Upper lobe of left lung (tissue), 6 donors: ENCODE results near the gene GNPNAT1. TPM values are rescaled to one million over a fixed set of nuclear protein-coding genes. Genes with fewer than 3 reads are reported as not detected.

Experiments
- ATAC-seq, 2 donors: fragments of 200-7000 bp; cut with Tn5 transposase; one replicate each; pipeline ENCODE4 v1.9.1; 2022; ENCODE audit warnings: mild to moderate bottlenecking in 2 of 2, moderate library complexity in 2 of 2; ENCODE audit not compliant: low FRiP score in 2 of 2
- DNase-seq, 2 donors: peaks; one replicate each; pipeline ENCODE4 v3.0.0-alpha.2; 2019 to 2020
- H3K27ac ChIP-seq, 4 donors: fragments of 200-600 bp; sonication (generic); one replicate each; pipeline ENCODE4 v1.5.1; 2016 to 2019
- H3K27me3 ChIP-seq, 4 donors: fragments of 200-600 bp; sonication (generic); one replicate each; pipeline ENCODE4 v1.5.1; 2017 to 2019
- H3K36me3 ChIP-seq, 4 donors: fragments of 200-600 bp; sonication (generic); one replicate each; pipeline ENCODE4 v1.5.1; 2016 to 2019
- H3K4me1 ChIP-seq, 4 donors: fragments of 200-600 bp; sonication (generic); one replicate each; pipeline ENCODE4 v1.5.1; 2018 to 2019
- H3K4me3 ChIP-seq, 4 donors: fragments of 200-600 bp; sonication (generic); one replicate each; pipeline ENCODE4 v1.5.1; 2017 to 2019; ENCODE audit warnings: mild to moderate bottlenecking in 2 of 4, moderate library complexity in 1 of 4
- H3K9me3 ChIP-seq, 4 donors: fragments of 200-600 bp; sonication (generic); one replicate each; pipeline ENCODE4 v1.5.1; 2018 to 2019
- CTCF ChIP-seq, 6 experiments: fragments of 450-650 bp in 4 of 6; fragments of 200-600 bp in 2 of 6; sonication (generic) in 2 of 6; IDR thresholded peaks; one replicate each; pipeline ENCODE4 v1.5.1; 2016 to 2019; ENCODE audit warnings: antibody characterized with exemption in 6 of 6
- EP300 ChIP-seq, 4 donors: sonication (generic); formaldehyde crosslinking; IDR thresholded peaks; one replicate each; pipeline ENCODE4 v1.5.1; 2017; ENCODE audit warnings: antibody characterized with exemption in 4 of 4, control low read depth in 2 of 4
- POLR2A ChIP-seq, 4 donors: fragments of 450-650 bp; IDR thresholded peaks; one replicate each; pipeline ENCODE4 v1.5.1; 2016 to 2017; ENCODE audit warnings: antibody characterized with exemption in 4 of 4, mild to moderate bottlenecking in 2 of 4
- POLR2AphosphoS5 ChIP-seq, 2 donors: sonication (generic); formaldehyde crosslinking; IDR thresholded peaks; one replicate each; pipeline ENCODE4 v1.5.1; 2017; ENCODE audit warnings: antibody characterized with exemption in 2 of 2
- WGBS, 2 donors: methylation state at CpG; one replicate each; pipeline ENCODE4 v1.1.5; 2017 to 2018; 5-methylcytosine and 5-hydroxymethylcytosine counted together
- total RNA-seq, 6 donors: library from RNA; depleted of rRNA in 4 of 6; stranded (reverse); fragments of >200 nt in 4 of 6; gene quantifications; one replicate each; pipeline versions ENCODE4 v1.1.0 to v1.2.1, GENCODE V29; 2016 to 2021
- donor health status: DM: no; HTN: no; CAD: no; lungs with moderate emphysema.
- donor health status: DM: no; HTN: yes; CAD: no; lungs with severe emphysema.

The GNPNAT1 gene
- total RNA-seq, 6 donors from 2014 or later, result 2.1 to 18.8 (median 10.9) TPM

GRCh38 chr14:52825085-52825484 is 33.7 kb upstream of the GNPNAT1 start:
- Histone ChIP-seq H3K9me3 (no peaks in the 10 kb centered on the region), H3K27ac (no peak overlapping the region), H3K4me1 (peaks cover 0 to 10% (median 3%) of the 10 kb centered on the region in 4 donors), H3K4me3 (no peak overlapping the region), H3K36me3 (no peaks in the 10 kb centered on the region), H3K27me3 (no peaks in the 10 kb centered on the region)
- no peak for ATAC-seq
- whole genome bisulfite sequencing, 2 donors, result 35 to 37% methylated on average over 4 of the region's 4 CpGs
- TF ChIP-seq CTCF (IDR thresholded peaks at IDR 0.05) (no peak), POLR2AphosphoS5 (IDR thresholded peaks at IDR 0.05) (no peak), POLR2A (IDR thresholded peaks at IDR 0.05) (no peak), EP300 (IDR thresholded peaks at IDR 0.05) (no peak)
- no peak for DNase-seq

GRCh38 chr14:52824462-52824861 is 33.1 kb upstream of the GNPNAT1 start:
- Histone ChIP-seq H3K4me1 (peaks cover 0 to 10% (median 3%) of the 10 kb centered on the region in 4 donors), H3K9me3 (no peaks in the 10 kb centered on the region), H3K27ac (no peak overlapping the region), H3K4me3 (no peak overlapping the region), H3K36me3 (no peaks in the 10 kb centered on the region), H3K27me3 (no peaks in the 10 kb centered on the region)
- TF ChIP-seq CTCF (IDR thresholded peaks at IDR 0.05), result no peak
- no peak for DNase-seq
- 42 to 46% methylated on average over 4 of the region's 4 CpGs for WGBS, 2 donors
- ATAC-seq, result no peak

GRCh38 chr14:52821805-52822250 is 30.4 kb upstream of the GNPNAT1 start:
- no peak overlapping the region for H3K27ac ChIP-seq
- no peaks in the 10 kb centered on the region for H3K36me3 ChIP-seq
- 66 to 73% methylated on average over 7 of the region's 7 CpGs for WGBS, 2 donors
- DNase-seq, result no peak
- no peak overlapping the region for H3K4me3 ChIP-seq
- ATAC-seq, result no peak
- peaks cover 0 to 10% (median 3%) of the 10 kb centered on the region in 4 donors for H3K4me1 ChIP-seq
- H3K9me3 ChIP-seq, result no peaks in the 10 kb centered on the region
- TF ChIP-seq EP300 (IDR thresholded peaks at IDR 0.05) (no peak), POLR2AphosphoS5 (IDR thresholded peaks at IDR 0.05) (no peak), POLR2A (IDR thresholded peaks at IDR 0.05) (no peak), CTCF (IDR thresholded peaks at IDR 0.05) (no peak)
- no peaks in the 10 kb centered on the region for H3K27me3 ChIP-seq

- no peaks in the 10 kb centered on the region for H3K9me3 ChIP-seq
- no peaks in the 10 kb centered on the region for H3K36me3 ChIP-seq
- no peak for ATAC-seq
- no peak overlapping the region for H3K27ac ChIP-seq
- 96% methylated on average over 1 of the region's 1 CpG for WGBS, 2 donors
- TF ChIP-seq EP300 (IDR thresholded peaks at IDR 0.05) (no peak), POLR2A (IDR thresholded peaks at IDR 0.05) (no peak), CTCF (IDR thresholded peaks at IDR 0.05) (no peak), POLR2AphosphoS5 (IDR thresholded peaks at IDR 0.05) (no peak)
- no peaks in the 10 kb centered on the region for H3K27me3 ChIP-seq
- no peak for DNase-seq
- no peaks in the 10 kb centered on the region for H3K4me1 ChIP-seq
- H3K4me3 ChIP-seq, result no peak overlapping the region
Measured at GRCh38 chr14:52808101-52808500, 16.7 kb upstream of the GNPNAT1 start.

GRCh38 chr14:52806115-52806514 is 14.7 kb upstream of the GNPNAT1 start:
- 78 to 86% methylated on average over 4 of the region's 4 CpGs for WGBS, 2 donors
- TF ChIP-seq CTCF (IDR thresholded peaks at IDR 0.05), result no peak
- no peak for TF ChIP-seq POLR2AphosphoS5 (IDR thresholded peaks at IDR 0.05)
- TF ChIP-seq EP300 (IDR thresholded peaks at IDR 0.05), result no peak
- TF ChIP-seq POLR2A (IDR thresholded peaks at IDR 0.05), result no peak
- Histone ChIP-seq H3K4me3 (no peak overlapping the region), H3K36me3 (no peaks in the 10 kb centered on the region), H3K9me3 (no peaks in the 10 kb centered on the region), H3K4me1 (no peaks in the 10 kb centered on the region), H3K27ac (no peak overlapping the region), H3K27me3 (no peaks in the 10 kb centered on the region)
- DNase-seq (no peak), ATAC-seq (no peak)
